ENCODE results near the gene TMSB10. TPM values are rescaled to one million over a fixed set of nuclear protein-coding genes. Genes with fewer than 3 reads are reported as not detected.
A peak's percentile ranks its signal among the peaks of the same experiment; 100 is the strongest.

Gene TMSB10
- total and polyA plus RNA-seq, 2 experiments from 2014 or later, result 3,621 to 6,241 TPM

GRCh38 chr2:84938194-84938879, 32.9 kb downstream of the TMSB10 start:
- no peaks in the 10 kb centered on the region for H3F3A ChIP-seq (ENCODE audit: insufficient read depth)

DNA sequence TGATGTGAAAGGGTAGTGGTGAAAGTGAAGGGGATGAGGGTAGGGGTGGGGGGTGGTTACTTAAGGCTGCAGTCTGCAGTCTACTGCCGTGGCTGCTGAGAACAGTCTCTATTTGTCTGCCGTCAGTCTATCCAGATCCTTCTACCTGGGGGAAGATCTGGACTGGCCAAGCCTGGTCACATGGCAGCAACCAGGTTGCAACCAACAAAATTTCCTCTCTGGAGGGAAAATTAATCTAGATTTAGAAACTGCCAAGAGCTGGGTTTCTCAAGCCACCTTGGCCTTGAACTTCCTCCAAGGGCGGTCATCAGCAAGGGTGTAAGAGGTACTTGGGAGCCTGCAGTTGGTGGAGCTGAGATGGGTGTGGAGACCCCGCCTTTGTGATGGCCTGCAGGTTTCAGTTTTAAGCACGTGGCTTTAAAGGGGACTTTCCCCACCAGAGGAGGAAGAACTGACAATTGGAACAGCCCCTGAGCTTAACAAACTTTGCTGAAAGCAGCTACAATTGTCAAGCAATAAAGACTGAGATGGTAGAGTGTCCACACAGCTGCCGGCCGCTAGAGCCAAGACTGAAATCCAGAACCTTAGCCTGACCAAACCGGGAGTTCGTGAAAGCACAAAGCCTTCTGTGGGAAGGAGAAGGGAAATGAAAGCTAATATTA, 34.1 kb downstream of the TMSB10 start:
- Histone ChIP-seq H3K9me2 (ENCODE audit: insufficient read depth) (no peaks in the 10 kb centered on the region), H3K79me2 (ENCODE audit: insufficient read depth) (no peaks in the 10 kb centered on the region), H2AFZ (no peak overlapping the region), H3K4me3 (no peak overlapping the region), H3K27me3 (replicated peaks; ENCODE audit: insufficient read depth) (no peaks in the 10 kb centered on the region), H3K36me3 (ENCODE audit: low read depth) (no peaks in the 10 kb centered on the region), H3K27ac (no peak overlapping the region), H3K4me2 (ENCODE audit: unreplicated experiment) (no peak overlapping the region), H3F3A (ENCODE audit: insufficient read depth) (peaks cover 3% of the 10 kb centered on the region; the same call in 1 of the 2 replicates), H3K9ac (no peak overlapping the region), H3K4me1 (ENCODE audit: insufficient read depth) (peaks cover 17% of the 10 kb centered on the region), H4K20me1 (ENCODE audit: insufficient read depth) (no peaks in the 10 kb centered on the region), H3K9me3 (ENCODE audit: low read depth) (no peaks in the 10 kb centered on the region)
- no peak for TF ChIP-seq EZH2 (IDR thresholded peaks at IDR 0.05; ENCODE audit: insufficient read depth, poor library complexity, severe bottlenecking)
- no peak for TF ChIP-seq EZH2phosphoT487 (IDR thresholded peaks at IDR 0.05; ENCODE audit: insufficient read depth, low read depth)
- in situ Hi-C loops (cut with MboI), result no loop called here
- no peak for DNase-seq
- WGBS, 2 experiments (ENCODE audit: low coverage in 1 of 2, low lambda C conversion rate in 2 of 2, missing lambda C conversion rate in 2 of 2), result 73 to 79% methylated on average over 9 of the region's 9 CpGs

More at GRCh38 chr2:84938194-84938879, 32.9 kb downstream of the TMSB10 start:
- no peaks in the 10 kb centered on the region for H3K27me3 ChIP-seq (replicated peaks; ENCODE audit: insufficient read depth)
- H4K20me1 ChIP-seq (ENCODE audit: insufficient read depth), result no peaks in the 10 kb centered on the region
- TF ChIP-seq EZH2phosphoT487 (IDR thresholded peaks at IDR 0.05; ENCODE audit: insufficient read depth, low read depth) (no peak), EZH2 (IDR thresholded peaks at IDR 0.05; ENCODE audit: insufficient read depth, poor library complexity, severe bottlenecking) (no peak)
- no peaks in the 10 kb centered on the region for H3K9me2 ChIP-seq (ENCODE audit: insufficient read depth)
- H3K9me3 ChIP-seq (ENCODE audit: low read depth), result no peaks in the 10 kb centered on the region
- no peaks in the 10 kb centered on the region for H3K36me3 ChIP-seq (ENCODE audit: low read depth)
- in situ Hi-C loops (cut with MboI), result no loop called here
- H3K79me2 ChIP-seq (ENCODE audit: insufficient read depth), result no peaks in the 10 kb centered on the region
- peak overlapping the region; percentile 40 for H3K4me2 ChIP-seq (ENCODE audit: unreplicated experiment)
- WGBS, 2 experiments (ENCODE audit: low coverage in 1 of 2, low lambda C conversion rate in 2 of 2, missing lambda C conversion rate in 2 of 2), result 49 to 56% methylated on average over 5 of the region's 5 CpGs
- peak overlapping the region; percentile 10; the same call in 1 of the 2 replicates for H3K4me3 ChIP-seq
- H3K27ac ChIP-seq, result peak overlapping the region; percentile 19
- H2AFZ ChIP-seq, result no peak overlapping the region
- peak; percentile 64 for DNase-seq
- peaks cover 15% of the 10 kb centered on the region for H3K4me1 ChIP-seq (ENCODE audit: insufficient read depth)
- 0 out of 2 replicates have a peak overlapping the region, but pooled peaks have one; percentile 9 for H3K9ac ChIP-seq

- Histone ChIP-seq H3K9me2 (ENCODE audit: insufficient read depth) (no peaks in the 10 kb centered on the region), H3K9ac (no peak overlapping the region), H3K79me2 (ENCODE audit: insufficient read depth) (no peaks in the 10 kb centered on the region), H3K4me3 (no peak overlapping the region), H3K27me3 (replicated peaks; ENCODE audit: insufficient read depth) (no peaks in the 10 kb centered on the region), H3K9me3 (ENCODE audit: low read depth) (no peaks in the 10 kb centered on the region), H3K4me1 (ENCODE audit: insufficient read depth) (peaks cover 22% of the 10 kb centered on the region), H3F3A (ENCODE audit: insufficient read depth) (peaks cover 8% of the 10 kb centered on the region), H3K36me3 (ENCODE audit: low read depth) (no peaks in the 10 kb centered on the region), H2AFZ (no peak overlapping the region), H3K4me2 (ENCODE audit: unreplicated experiment) (no peak overlapping the region), H4K20me1 (ENCODE audit: insufficient read depth) (no peaks in the 10 kb centered on the region), H3K27ac (no peak overlapping the region)
- TF ChIP-seq EZH2 (IDR thresholded peaks at IDR 0.05; ENCODE audit: insufficient read depth, poor library complexity, severe bottlenecking), result no peak
- no peak for TF ChIP-seq EZH2phosphoT487 (IDR thresholded peaks at IDR 0.05; ENCODE audit: insufficient read depth, low read depth)
- 97 to 98% methylated on average over 3 of the region's 3 CpGs for WGBS, 2 experiments (ENCODE audit: low coverage in 1 of 2, low lambda C conversion rate in 2 of 2, missing lambda C conversion rate in 2 of 2)
- no peak for DNase-seq
- in situ Hi-C loops (cut with MboI), result no loop called here
These were observed 34.6 kb downstream of the TMSB10 start for GRCh38 chr2:84940088-84940470.

GRCh38 chr2:84940831-84941412, 35.5 kb downstream of the TMSB10 start:
- DNase-seq, result no peak
- in situ Hi-C loops (cut with MboI), result no loop called here
- Histone ChIP-seq H4K20me1 (ENCODE audit: insufficient read depth) (no peaks in the 10 kb centered on the region), H3K9me3 (ENCODE audit: low read depth) (no peaks in the 10 kb centered on the region), H2AFZ (no peak overlapping the region), H3F3A (ENCODE audit: insufficient read depth) (peaks cover 16% of the 10 kb centered on the region), H3K36me3 (ENCODE audit: low read depth) (no peaks in the 10 kb centered on the region), H3K4me1 (ENCODE audit: insufficient read depth) (peaks cover 30% of the 10 kb centered on the region), H3K4me2 (ENCODE audit: unreplicated experiment) (no peak overlapping the region), H3K27ac (no peak overlapping the region), H3K79me2 (ENCODE audit: insufficient read depth) (no peaks in the 10 kb centered on the region), H3K9ac (no peak overlapping the region), H3K27me3 (replicated peaks; ENCODE audit: insufficient read depth) (no peaks in the 10 kb centered on the region), H3K4me3 (no peak overlapping the region), H3K9me2 (ENCODE audit: insufficient read depth) (no peaks in the 10 kb centered on the region)
- TF ChIP-seq EZH2phosphoT487 (IDR thresholded peaks at IDR 0.05; ENCODE audit: insufficient read depth, low read depth), result no peak
- TF ChIP-seq EZH2 (IDR thresholded peaks at IDR 0.05; ENCODE audit: insufficient read depth, poor library complexity, severe bottlenecking), result no peak
- WGBS, 2 experiments (ENCODE audit: low coverage in 1 of 2, low lambda C conversion rate in 2 of 2, missing lambda C conversion rate in 2 of 2), result 84 to 88% methylated on average over 3 of the region's 3 CpGs
